SK-N-SH (cell line): ENCODE data around the gene TMEM266. TPM values are rescaled to one million over a fixed set of nuclear protein-coding genes. Genes with fewer than 3 reads are reported as not detected.

Source experiments
- CTCF ChIA-PET: fragments of 300-600, 350-600 bp; formaldehyde crosslinking; extraction: SDS; loops from one replicate; lab custom pipeline; 2021; lab: Yijun Ruan, JAX
- POLR2A ChIA-PET: fragments of 350-600 bp; sonication (Branson Sonifier 250); formaldehyde crosslinking; extraction: SDS; loops from one replicate; lab custom pipeline; 2020; ENCODE audit warnings: antibody characterized with exemption, inconsistent platforms; lab: Yijun Ruan, JAX
- DNase-seq: peaks from one replicate; pipeline ENCODE4 v3.0.0; 2012
- H2AFZ ChIP-seq: fragments of 200-600 bp; sonication (generic); 2 replicates; pipeline ENCODE4 v1.8.1; 2016; ENCODE audit warnings: antibody characterized with exemption, mild to moderate bottlenecking, low read depth
- H3F3A ChIP-seq: fragments of 200-600 bp; sonication (generic); replicated peaks from 2 replicates; pipeline ENCODE3; 2016; ENCODE audit warnings: antibody characterized with exemption, mild to moderate bottlenecking; ENCODE audit not compliant: insufficient read depth
- H3K27ac ChIP-seq, 2 experiments: fragments of 200-500 bp in 1 of 2; fragments of 200-600 bp in 1 of 2; sonication (Bioruptor generic) in 1 of 2; sonication (generic), shearing (Covaris generic) in 1 of 2; 2 replicates each; pipeline versions ENCODE4 v1.5.1 to v1.6.1; 2014 to 2016; ENCODE audit warnings: low read depth in 2 of 2, inconsistent platforms in 1 of 2, low read length in 1 of 2, mild to moderate bottlenecking in 1 of 2, mixed read lengths in 1 of 2
- H3K27me3 ChIP-seq: fragments of 200-600 bp; sonication (generic), shearing (Covaris generic); 2 replicates; pipeline ENCODE4 v1.6.1; 2016; ENCODE audit warnings: mixed run types; ENCODE audit not compliant: insufficient read depth
- H3K36me3 ChIP-seq, 2 experiments: fragments of 200-500 bp in 1 of 2; fragments of 200-600 bp in 1 of 2; sonication (Bioruptor generic) in 1 of 2; sonication (generic) in 1 of 2; replicated peaks in 1 of 2; 2 replicates each; pipeline versions ENCODE3 to v1.5.1; 2014 to 2016; ENCODE audit warnings: low read length in 1 of 2, mild to moderate bottlenecking in 1 of 2; ENCODE audit not compliant: insufficient read depth in 2 of 2, control insufficient read depth in 1 of 2
- H3K4me1 ChIP-seq, 2 experiments: fragments of 200-500 bp in 1 of 2; fragments of 200-600 bp in 1 of 2; sonication (Bioruptor generic) in 1 of 2; sonication (generic), shearing (Covaris generic) in 1 of 2; 2 replicates each; pipeline versions ENCODE4 v1.5.1 to v1.6.1; 2014 to 2016; ENCODE audit warnings: low read depth in 1 of 2, low read length in 1 of 2, mixed run types in 1 of 2; ENCODE audit not compliant: insufficient read depth in 2 of 2, control insufficient read depth in 1 of 2
- H3K4me2 ChIP-seq: fragments of 200-600 bp; sonication (generic), shearing (Covaris generic); 2 replicates; pipeline ENCODE4 v1.6.1; 2017; ENCODE audit warnings: mixed run types
- H3K4me3 ChIP-seq, 2 experiments: fragments of 200-500 bp in 1 of 2; fragments of 200-600 bp in 1 of 2; sonication (Bioruptor generic) in 1 of 2; sonication (generic), shearing (Covaris generic) in 1 of 2; 2 replicates each; pipeline versions ENCODE4 v1.5.1 to v1.8.1; 2014 to 2016; ENCODE audit warnings: low read depth in 2 of 2, inconsistent platforms in 1 of 2, low read length in 1 of 2, mild to moderate bottlenecking in 1 of 2, mixed read lengths in 1 of 2, moderate library complexity in 1 of 2
- H3K79me2 ChIP-seq: fragments of 200-600 bp; sonication (generic); 2 replicates; pipeline ENCODE4 v1.8.1; 2017; ENCODE audit warnings: mild to moderate bottlenecking; ENCODE audit not compliant: insufficient read depth
- H3K9ac ChIP-seq: fragments of 200-600 bp; sonication (generic); 2 replicates; pipeline ENCODE4 v1.6.1; 2017; ENCODE audit warnings: mixed run types
- H3K9me2 ChIP-seq: fragments of 200-600 bp; sonication (generic); 2 replicates; pipeline ENCODE4 v1.6.1; 2017; ENCODE audit warnings: mixed run types
- H3K9me3 ChIP-seq: fragments of 200-600 bp; sonication (generic); 2 replicates; pipeline ENCODE4 v1.6.1; 2017; ENCODE audit warnings: mixed run types, mild to moderate bottlenecking, moderate library complexity
- H4K20me1 ChIP-seq: fragments of 200-600 bp; sonication (generic); 2 replicates; pipeline ENCODE4 v1.6.1; 2017; ENCODE audit warnings: mild to moderate bottlenecking, mixed run types; ENCODE audit not compliant: insufficient read depth
- EZH2phosphoT487 ChIP-seq: fragments of 200-600 bp; sonication (generic); IDR thresholded peaks from 2 replicates; pipeline ENCODE4 v1.6.1; 2017; ENCODE audit warnings: low read depth, mixed run types, mild to moderate bottlenecking, antibody characterized with exemption, moderate library complexity, borderline replicate concordance
- FOSL2 ChIP-seq: IDR thresholded peaks from 2 replicates; pipeline ENCODE4 v1.4.0; 2012; ENCODE audit warnings: low read depth, mild to moderate bottlenecking, moderate library complexity, borderline replicate concordance
- JUND ChIP-seq: IDR thresholded peaks from 2 replicates; pipeline ENCODE4 v1.4.0; 2012
- NFIC ChIP-seq: IDR thresholded peaks from 2 replicates; pipeline ENCODE4 v1.4.0; 2012; ENCODE audit warnings: borderline replicate concordance
- POLR2AphosphoS5 ChIP-seq: IDR thresholded peaks from 2 replicates; pipeline ENCODE4 v1.6.1; 2012; ENCODE audit warnings: low read depth, low read length
- TCF12 ChIP-seq: IDR thresholded peaks from 2 replicates; pipeline ENCODE4 v1.4.0; 2012
- YY1 ChIP-seq: IDR thresholded peaks from 2 replicates; pipeline ENCODE4 v1.4.0; 2012; ENCODE audit warnings: low read depth, mild to moderate bottlenecking
- WGBS: methylation state at CpG from one replicate; pipeline ENCODE4 v1.1.6; 2017; ENCODE audit warnings: low lambda C conversion rate; 5-methylcytosine and 5-hydroxymethylcytosine counted together
- polyA plus RNA-seq, 3 experiments: library from polyadenylated mRNA; depleted of rRNA; stranded (reverse); fragments of >200 nt; gene quantifications; 2 replicates each; pipeline ENCODE4 v1.2.3, GENCODE V29; 2012
- TF ChIP-seq, protein P1 (sequence below): IDR thresholded peaks from 2 replicates; pipeline ENCODE4; 2012
- TF ChIP-seq, protein P2 (sequence below): fragments of 200-600 bp; sonication (generic); IDR thresholded peaks from 2 replicates; pipeline ENCODE4 v1.6.1; 2017; ENCODE audit warnings: antibody characterized with exemption, mild to moderate bottlenecking, moderate library complexity
- TF ChIP-seq, protein P3 (sequence below): fragments of 150-350 bp; IDR thresholded peaks from 2 replicates; pipeline ENCODE4 v1.6.1; 2016; ENCODE audit warnings: mild to moderate bottlenecking, low read depth, low read length

Gene TMEM266
- polyA plus RNA-seq, 1 of the 3 experiments (the other 2 are of a cell fraction), result 0.07 TPM

DNA sequence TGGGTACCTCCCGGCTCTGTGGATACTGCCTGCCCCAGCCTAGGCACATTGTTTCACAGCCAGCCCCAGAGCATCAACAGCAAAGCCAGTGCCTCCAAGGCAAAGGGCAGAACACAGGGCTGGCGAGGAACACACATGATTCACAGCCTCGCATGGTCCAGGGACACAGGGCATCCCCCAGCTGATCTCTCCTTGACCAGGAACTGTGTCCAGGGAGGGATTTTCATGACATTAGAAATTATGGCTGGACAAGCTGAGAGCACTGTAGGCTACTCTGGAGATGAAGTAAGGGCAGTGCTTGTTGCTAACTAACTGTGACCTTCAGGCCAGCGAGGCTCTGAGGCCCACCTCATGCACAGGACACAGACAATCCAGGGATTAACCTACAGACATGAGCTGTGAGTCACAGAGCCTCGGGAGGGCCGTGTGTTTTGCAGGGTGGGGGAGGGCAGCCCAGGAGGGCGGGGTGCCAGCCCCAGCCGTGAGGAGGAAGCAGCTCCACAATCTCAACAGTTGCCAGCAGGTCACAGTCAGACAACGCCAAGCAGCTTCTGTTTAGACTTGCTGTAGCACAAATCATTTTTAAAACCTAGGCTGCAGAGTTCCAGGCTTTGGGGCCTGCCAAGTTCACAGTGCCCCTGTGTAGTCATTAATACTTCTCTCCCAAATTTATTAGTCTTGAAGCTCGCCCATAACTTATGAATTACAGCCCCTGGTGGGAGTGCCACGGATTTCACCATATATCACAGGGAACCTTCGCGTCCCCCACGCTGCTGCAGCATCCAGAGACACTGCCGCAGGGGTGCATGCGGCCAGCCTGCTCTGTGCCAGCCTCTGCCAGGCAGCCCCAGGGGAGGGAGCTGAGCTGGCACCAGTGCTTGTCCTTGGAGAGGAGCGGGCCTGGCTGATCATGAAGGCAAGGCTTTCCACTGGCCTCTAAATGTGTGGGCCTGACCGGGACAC is 136.8 kb downstream of the TMEM266 start (continued):
- TF ChIP-seq, protein P1, sequence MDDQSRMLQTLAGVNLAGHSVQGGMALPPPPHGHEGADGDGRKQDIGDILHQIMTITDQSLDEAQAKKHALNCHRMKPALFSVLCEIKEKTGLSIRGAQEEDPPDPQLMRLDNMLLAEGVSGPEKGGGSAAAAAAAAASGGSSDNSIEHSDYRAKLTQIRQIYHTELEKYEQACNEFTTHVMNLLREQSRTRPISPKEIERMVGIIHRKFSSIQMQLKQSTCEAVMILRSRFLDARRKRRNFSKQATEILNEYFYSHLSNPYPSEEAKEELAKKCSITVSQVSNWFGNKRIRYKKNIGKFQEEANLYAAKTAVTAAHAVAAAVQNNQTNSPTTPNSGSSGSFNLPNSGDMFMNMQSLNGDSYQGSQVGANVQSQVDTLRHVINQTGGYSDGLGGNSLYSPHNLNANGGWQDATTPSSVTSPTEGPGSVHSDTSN, result peak; percentile 38; the same call in 1 of the 2 replicates
- peak; percentile 49; the same call in 1 of the 2 replicates for TF ChIP-seq JUND
- no peak for TF ChIP-seq EZH2phosphoT487
- peak; percentile 25; the same call in 1 of the 2 replicates for TF ChIP-seq POLR2AphosphoS5
- peak; percentile 83 for TF ChIP-seq NFIC
- TF ChIP-seq FOSL2, result peak; percentile 79; the same call in 1 of the 2 replicates
- TF ChIP-seq TCF12, result peak; percentile 61

DNA sequence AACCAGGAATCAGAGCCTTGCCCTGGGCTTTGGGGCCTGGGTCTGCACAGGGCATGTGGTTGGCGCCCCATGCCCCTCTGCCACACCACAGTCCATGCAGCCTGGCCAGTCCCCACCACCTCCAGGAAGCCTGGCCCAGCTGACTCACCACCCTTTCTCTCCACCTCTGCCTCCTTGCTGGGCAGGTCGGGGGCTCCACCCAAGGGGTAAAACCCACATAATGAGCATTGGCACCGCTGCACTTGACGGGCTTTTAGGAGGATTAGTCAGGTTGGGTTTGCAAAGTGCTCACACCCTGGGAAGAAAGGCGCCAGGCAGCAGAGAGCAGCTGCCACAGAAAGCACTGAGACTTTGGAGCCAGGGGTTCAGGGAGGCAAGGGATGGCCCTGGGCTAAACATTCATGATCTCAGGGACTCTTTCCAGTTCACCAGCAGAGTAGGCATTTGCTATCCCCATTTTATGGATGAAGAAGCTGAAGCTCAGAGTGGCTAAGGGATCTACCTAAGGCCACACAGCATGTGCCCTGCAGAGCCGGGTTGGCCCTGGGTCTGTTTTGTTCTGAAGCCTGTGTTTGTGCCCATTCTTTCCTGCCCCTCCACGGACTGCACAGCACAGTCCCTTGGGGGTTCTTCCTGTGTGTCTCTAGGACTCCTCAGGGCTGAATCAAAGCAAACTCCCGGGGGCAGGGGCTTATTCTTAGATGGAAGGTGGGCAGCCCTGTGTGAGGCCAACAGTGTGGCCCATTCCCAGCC is 138.1 kb downstream of the TMEM266 start:
- 83% methylated on average over 4 of the region's 8 CpGs for WGBS
- H3F3A ChIP-seq, result peaks cover 3% of the 10 kb centered on the region
- no peak for DNase-seq
- H3K27me3 ChIP-seq, result no peaks in the 10 kb centered on the region
- H3K79me2 ChIP-seq, result no peaks in the 10 kb centered on the region
- POLR2A ChIA-PET, result interaction anchor here (1.7 kb wide), 1 partner anchor 114 kb away, joined by 5 read pairs; the partner anchor contains the start of gene ETFA
- no peaks in the 10 kb centered on the region for H4K20me1 ChIP-seq
- TF ChIP-seq, protein P2, sequence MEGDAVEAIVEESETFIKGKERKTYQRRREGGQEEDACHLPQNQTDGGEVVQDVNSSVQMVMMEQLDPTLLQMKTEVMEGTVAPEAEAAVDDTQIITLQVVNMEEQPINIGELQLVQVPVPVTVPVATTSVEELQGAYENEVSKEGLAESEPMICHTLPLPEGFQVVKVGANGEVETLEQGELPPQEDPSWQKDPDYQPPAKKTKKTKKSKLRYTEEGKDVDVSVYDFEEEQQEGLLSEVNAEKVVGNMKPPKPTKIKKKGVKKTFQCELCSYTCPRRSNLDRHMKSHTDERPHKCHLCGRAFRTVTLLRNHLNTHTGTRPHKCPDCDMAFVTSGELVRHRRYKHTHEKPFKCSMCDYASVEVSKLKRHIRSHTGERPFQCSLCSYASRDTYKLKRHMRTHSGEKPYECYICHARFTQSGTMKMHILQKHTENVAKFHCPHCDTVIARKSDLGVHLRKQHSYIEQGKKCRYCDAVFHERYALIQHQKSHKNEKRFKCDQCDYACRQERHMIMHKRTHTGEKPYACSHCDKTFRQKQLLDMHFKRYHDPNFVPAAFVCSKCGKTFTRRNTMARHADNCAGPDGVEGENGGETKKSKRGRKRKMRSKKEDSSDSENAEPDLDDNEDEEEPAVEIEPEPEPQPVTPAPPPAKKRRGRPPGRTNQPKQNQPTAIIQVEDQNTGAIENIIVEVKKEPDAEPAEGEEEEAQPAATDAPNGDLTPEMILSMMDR, result no peak
- no peak for TF ChIP-seq EZH2phosphoT487
- no peak for TF ChIP-seq JUND
- no peak for TF ChIP-seq YY1
- TF ChIP-seq, protein P3, sequence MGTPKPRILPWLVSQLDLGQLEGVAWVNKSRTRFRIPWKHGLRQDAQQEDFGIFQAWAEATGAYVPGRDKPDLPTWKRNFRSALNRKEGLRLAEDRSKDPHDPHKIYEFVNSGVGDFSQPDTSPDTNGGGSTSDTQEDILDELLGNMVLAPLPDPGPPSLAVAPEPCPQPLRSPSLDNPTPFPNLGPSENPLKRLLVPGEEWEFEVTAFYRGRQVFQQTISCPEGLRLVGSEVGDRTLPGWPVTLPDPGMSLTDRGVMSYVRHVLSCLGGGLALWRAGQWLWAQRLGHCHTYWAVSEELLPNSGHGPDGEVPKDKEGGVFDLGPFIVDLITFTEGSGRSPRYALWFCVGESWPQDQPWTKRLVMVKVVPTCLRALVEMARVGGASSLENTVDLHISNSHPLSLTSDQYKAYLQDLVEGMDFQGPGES, result no peak
- TF ChIP-seq, all 33 proteins: peak for 0
- Histone ChIP-seq H2AFZ (no peak overlapping the region), H3K9me2 (no peaks in the 10 kb centered on the region), H3K9ac (no peak overlapping the region), H3K4me1 (peaks cover 33 to 38% of the 10 kb centered on the region in 2 experiments; a peak in 3 of 4 replicates), H3K4me3 (no peak overlapping the region), H3K36me3 (no peaks in the 10 kb centered on the region), H3K27ac (no peak overlapping the region; a peak in 1 of 4 replicates), H3K4me2 (no peak overlapping the region), H3K9me3 (no peaks in the 10 kb centered on the region)
- CTCF ChIA-PET, result no interaction called here
